HG03108 (cell line): Measurements from ENCODE around the gene NME4.

Experiments
- ATAC-seq: cut with Tn5 transposase; IDR thresholded peaks from one replicate; pipeline ENCODE4 v1.9.1; 2021; ENCODE audit warnings: moderate library complexity; ENCODE audit not compliant: unreplicated experiment

Gene NME4

DNA sequence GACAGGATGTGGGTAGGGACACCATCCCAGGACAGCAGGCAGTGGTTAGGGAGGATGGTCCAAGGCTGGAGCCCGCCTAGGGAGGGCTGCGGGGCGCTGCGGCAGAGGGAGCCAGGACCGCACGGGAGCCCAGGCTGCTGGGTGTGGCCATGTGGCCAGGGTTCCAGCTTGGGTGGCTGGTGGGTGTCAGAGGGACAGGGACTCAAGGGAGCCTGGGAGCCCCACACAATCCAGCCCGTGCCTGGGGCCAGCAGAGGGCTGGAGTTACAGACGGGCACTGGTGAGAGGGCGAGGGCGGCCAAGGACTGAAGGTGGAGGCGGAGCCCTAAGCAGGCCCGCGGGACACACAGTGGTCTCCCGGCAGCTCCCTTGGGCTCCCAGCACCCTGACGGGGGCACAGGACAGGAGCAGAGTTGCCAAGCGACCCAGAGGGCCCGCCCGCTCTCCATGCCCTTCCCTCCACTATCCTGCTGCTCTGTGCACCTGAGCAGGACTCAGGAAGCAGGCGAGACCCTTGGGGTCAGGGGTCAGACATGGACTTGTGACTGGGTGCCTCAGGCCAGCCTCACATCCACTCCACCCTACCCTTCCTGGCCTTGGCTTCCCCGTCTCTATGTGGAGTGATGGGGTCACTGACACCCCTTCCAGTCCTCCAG, 33.8 kb upstream of the NME4 start:
- ATAC-seq = no peak

- no peak for ATAC-seq
These were observed 33.1 kb upstream of the NME4 start for GRCh38 chr16:363766-364490.

- ATAC-seq = no peak
These were observed 32.2 kb upstream of the NME4 start for GRCh38 chr16:364595-365491.

DNA sequence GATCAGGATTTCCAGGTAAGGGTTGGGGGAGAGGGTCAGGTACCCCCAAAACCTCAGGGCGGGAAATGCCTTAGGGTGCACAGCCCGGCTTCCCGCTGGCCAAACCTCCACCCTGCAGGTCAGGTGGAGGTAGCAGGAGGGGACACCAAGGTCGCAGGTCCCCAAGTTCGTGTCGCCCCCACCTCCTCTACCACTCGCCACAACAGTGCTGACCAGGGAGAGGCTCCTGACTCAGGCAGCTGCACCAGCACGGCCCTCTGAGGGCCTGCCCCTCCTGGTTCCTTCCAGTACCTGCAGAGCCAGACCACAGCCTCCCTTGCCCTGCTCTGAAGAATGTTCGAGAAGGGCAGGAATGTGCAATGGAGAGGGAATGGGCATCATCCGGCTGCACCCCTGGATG, 30.5 kb upstream of the NME4 start:
- ATAC-seq = no peak

DNA sequence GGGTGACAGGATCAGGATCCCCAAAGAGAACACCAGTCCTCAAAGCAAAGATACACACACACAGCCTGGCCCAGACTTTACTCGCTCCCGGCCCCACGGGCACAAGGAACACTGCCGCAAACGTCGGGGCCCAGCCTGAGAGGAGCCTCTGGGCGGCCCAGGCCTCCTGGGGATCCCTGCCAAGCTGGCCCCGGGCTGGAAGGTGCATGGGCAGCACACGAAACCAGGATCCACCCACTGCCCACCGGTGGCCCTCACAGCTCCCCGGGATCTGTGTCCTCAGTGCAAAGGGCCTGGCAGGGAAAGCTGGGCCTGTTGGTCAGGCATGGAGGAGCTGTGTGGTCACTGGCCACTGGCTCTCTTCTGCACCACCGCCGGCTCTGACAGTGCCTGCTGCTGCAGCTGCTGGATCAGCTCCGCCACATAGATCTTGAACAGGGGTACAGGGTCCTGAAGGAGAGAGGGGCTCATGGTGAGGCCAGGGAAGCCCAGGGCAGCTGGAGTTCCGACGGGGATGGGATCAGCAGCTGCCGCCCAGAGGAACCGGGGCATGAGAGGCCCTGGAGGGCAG, 29.6 kb upstream of the NME4 start:
- no peak for ATAC-seq

DNA sequence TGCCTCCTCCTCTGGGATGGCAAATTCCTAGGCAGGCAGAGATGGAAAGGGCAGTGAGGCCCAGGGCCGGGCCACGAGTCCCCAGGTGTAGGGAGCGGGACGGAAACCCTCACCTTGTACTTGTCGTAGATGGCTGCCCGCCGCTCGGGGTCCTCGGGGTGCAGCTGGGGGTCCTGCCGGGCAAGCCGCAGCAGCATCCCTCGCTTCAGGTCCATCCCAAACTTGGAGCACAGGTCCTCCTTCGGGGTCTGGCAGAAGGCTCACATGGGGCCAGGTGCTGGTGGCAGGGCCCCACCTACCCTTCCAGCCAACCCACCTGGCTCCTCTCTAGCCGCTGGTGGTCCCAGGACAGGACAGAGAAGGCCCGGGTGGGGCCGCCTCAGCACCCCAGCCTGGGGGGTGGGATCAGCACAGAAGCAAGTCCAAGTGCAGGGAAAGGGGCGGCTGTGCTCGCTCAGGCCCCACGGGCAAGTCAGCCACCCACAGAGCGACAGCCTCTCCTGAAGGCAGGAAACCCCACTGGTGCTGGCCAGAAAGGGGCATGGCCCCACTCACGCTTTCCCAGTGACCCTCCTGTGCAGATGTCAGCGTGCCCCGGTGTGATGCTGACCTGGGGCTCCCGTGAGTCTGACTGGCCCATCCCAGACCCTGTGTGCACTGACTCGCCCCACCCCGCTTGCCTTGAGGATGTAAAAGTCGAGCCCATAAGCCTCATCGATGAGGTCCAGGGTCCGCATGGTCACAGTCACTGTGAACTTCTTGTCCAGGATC, 28.4 kb upstream of the NME4 start:
- no peak for ATAC-seq

GRCh38 chr16:369275-369865, 27.6 kb upstream of the NME4 start:
- no peak for ATAC-seq

- ATAC-seq = no peak
These were observed 27.0 kb upstream of the NME4 start for GRCh38 chr16:369866-370436.

DNA sequence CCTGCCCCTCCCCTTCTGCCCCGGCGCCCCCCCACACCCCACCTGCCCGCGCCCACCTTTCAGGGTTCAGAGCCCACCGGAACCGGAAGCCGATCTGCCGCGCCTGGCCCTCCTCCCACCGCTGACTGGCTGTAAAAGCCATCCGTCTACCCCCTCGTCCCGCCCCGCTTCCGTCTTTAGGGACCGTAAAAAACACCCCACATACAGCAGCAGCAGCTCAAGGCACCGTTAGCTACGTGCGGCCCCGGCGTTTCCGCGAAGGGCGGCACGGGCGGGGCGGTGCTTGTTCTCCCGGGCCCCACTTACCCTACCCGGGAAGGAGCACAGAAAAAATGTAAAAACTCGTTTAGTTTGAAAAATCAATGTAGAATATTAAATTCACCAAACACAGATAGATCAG, 26.6 kb upstream of the NME4 start, which contains the start of gene MRPL28:
MRPL28 (minus strand) TSS at position 96 of the 400 bp plus-strand sequence. CDS start 320 bp downstream, outside the sequence.
- peak; percentile 72 for ATAC-seq

DNA sequence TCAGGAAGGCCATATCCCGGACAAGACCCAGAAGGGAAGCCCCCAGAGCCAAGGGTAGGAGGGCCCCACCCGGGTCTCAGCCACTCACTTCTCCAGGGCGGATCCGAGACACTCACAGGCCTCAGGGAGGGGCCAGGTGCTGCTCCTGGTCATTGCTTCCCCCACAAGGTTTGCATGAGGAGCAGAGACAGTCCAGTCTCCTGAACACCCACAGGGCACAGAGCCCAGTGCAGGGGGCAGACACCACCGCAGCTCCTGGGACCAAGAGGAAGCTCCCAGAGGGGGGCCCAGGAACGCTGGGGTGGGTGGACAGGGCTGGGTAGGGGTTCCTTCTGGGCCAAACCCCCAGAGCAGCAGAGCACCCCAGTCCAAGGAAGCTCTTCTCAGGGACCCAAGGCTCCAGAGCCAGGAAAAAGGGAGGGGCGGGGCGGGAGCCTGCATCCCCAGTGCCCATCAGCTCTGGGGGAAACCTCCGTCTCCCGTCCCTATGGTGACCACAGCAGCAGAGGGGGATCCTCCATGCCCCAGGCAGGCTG, 26.0 kb upstream of the NME4 start:
- ATAC-seq = no peak

DNA sequence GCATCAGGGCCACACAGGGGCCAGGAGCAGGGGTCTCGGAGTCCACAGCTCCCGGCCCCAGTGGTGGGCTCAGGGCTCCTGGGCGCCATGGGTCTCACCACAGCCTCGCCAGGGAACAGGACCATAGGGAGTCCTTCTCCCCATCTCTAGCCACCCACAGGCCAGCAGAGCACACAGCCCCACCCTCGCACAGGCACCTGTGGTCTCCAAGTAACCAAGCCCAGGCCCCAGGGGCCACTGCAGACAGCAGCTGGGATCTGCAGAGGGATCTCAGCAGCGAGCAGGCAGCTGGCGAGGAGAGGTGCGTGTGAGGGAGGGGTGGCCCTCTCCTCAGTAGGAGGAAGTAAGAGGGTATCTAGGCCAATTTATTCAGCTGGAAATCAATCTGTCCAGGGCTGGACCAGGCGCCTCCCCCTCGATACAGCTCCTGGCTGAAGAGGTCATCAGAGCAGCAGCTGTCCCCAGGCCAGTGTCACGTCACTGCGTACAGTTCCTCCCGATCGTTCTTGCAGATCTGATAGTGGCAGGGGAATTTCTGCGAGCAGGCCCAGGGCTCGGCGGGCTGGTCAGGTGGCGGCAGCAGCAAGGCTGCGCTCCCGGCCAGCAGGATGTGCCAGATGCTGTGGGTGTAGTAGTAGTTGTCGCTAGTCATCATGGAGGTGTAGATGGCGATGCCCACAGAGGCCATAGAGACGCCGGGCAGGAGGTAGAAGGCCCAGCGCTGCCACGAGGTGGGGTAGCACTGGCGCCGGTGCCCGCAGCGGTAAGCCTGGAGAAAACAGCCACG, 25.3 kb upstream of the NME4 start:
- no peak for ATAC-seq

DNA sequence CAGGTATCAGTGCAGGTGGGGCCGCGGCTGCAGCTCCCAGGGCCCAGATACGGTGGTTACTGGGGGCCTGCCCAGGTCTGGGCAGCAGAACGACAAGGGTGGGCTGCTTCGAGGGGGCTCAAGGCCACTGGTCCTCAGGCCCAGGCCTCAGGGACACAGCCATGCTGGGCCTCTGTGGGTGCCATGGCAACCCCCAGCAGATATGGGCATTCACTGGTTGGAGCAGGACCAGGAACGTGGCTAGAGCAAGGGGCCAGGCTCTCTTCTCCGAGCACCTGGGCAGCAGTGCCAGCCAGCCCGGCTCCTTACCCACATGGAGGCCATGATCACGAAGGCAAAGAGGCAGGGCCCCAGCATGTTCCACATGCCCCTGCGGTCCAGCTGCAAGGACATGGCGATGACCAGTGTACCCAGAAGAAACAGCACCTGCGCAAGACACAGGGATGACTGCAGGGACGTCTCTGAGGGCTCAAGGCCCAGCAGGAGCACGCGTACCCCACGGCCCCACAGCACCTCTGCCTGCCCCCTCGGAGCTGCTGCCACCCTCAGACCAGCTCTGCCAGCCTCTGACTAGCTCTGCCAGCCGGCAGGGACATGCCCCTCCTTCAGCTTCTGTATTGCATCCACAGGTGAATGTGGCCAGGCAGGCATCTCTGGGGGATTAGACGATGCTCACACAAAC, 24.6 kb upstream of the NME4 start:
- no peak for ATAC-seq

DNA sequence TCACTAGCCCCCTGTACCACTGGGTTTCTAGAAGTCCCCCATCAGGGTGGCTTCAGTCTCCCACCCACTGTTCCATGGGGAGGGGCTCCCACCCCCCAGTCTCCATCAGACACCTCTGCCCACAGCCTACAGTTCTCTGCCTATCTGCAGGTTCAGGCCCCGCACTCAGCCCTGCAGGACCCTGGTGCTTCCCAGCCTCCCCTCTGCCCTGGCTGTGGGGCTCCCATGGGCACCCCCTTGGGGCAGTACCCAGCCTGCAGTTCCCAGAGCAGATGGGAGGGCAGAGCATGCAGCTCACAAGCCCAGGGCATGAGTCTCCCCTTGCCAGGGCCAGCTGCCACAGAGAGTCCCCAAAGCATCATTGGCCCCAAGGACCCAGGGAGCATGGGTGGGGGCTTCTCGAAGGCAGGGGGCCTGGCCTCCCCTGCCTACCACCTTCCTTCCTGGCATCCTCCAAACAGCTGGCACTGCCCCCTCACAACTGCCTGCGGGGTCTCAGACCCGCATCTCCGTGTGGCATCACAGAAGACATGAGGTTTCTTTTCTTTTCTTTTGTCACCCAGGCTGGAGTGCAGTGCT, 23.9 kb upstream of the NME4 start:
- no peak for ATAC-seq

- no peak for ATAC-seq
These were observed 23.0 kb upstream of the NME4 start for GRCh38 chr16:373848-374615.

DNA sequence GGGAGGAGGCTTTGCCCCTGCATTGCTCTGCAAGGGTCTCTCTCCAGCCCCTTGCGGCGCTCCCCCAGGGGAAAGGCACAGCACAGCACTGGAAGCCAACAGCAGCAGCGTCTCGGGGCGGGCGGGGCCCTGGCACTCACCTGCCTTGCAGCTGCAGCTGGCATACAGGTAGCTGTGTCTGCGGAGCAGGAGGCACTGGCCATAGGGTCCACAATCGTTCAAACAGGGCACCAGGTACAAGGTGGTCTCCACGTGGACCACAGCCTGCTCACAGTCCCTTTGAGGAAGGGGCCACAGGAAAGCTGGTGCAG, 22.4 kb upstream of the NME4 start:
- ATAC-seq = no peak

GRCh38 chr16:375212-375611, 21.8 kb upstream of the NME4 start:
- no peak for ATAC-seq
